ENCODE measurements around the gene RAB11FIP3.

DNA sequence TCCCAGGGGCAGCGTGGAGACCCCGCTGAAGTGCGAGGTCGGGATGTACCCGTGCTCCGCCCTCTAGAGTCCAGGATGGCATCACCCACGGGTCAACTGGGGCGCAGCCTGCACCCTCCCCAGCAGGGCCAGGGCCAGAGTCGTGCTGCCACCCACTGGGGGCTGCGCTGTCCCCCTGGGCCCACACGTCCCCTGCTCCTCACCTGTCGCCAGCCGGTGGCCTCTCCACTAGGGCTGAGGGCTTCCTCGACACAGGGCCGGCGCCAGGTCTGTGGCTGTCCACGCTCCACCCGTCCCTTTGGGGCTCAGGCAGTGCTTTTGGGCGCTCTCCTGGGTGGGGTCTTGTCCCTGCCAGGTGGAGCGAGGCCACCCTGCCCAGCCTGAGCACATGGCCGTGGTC is 123.1 kb downstream of the RAB11FIP3 start:
- TF ChIP-seq, protein P1, sequence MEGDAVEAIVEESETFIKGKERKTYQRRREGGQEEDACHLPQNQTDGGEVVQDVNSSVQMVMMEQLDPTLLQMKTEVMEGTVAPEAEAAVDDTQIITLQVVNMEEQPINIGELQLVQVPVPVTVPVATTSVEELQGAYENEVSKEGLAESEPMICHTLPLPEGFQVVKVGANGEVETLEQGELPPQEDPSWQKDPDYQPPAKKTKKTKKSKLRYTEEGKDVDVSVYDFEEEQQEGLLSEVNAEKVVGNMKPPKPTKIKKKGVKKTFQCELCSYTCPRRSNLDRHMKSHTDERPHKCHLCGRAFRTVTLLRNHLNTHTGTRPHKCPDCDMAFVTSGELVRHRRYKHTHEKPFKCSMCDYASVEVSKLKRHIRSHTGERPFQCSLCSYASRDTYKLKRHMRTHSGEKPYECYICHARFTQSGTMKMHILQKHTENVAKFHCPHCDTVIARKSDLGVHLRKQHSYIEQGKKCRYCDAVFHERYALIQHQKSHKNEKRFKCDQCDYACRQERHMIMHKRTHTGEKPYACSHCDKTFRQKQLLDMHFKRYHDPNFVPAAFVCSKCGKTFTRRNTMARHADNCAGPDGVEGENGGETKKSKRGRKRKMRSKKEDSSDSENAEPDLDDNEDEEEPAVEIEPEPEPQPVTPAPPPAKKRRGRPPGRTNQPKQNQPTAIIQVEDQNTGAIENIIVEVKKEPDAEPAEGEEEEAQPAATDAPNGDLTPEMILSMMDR (IDR thresholded peaks at IDR 0.05; ENCODE audit: low read length): no peak
- TF ChIP-seq EZH2 (optimal IDR thresholded peaks at IDR 0.05; ENCODE audit: low read depth, low read length): no peak
